ENCODE results near the gene OGFOD2. TPM values are rescaled to one million over a fixed set of nuclear protein-coding genes. Genes with fewer than 3 reads are reported as not detected.

Gene OGFOD2
- total and polyA plus RNA-seq, 2 of the 13 experiments (the other 11 are each of a cell fraction or from before 2014, with no cell fraction given) = 13.2 to 14.6 TPM

- TF ChIP-seq ZNF280D (CRISPR knock-in tag; IDR thresholded peaks at IDR 0.05) (peak; percentile 70; the same call in 1 of the 2 replicates), ZNF143 (CRISPR knock-in tag; IDR thresholded peaks at IDR 0.05) (0 out of 2 replicates have a peak, but pooled peaks have one; percentile 18), NAIF1 (CRISPR knock-in tag; IDR thresholded peaks at IDR 0.05; ENCODE audit: borderline replicate concordance) (no peak), PCBP1 (IDR thresholded peaks at IDR 0.05; ENCODE audit: borderline replicate concordance, low read depth, low read length) (no peak), GABPB1 (CRISPR knock-in tag; IDR thresholded peaks at IDR 0.05) (peak; percentile 91), ZNF282 (IDR thresholded peaks at IDR 0.05; ENCODE audit: partially characterized antibody) (no peak), ZNF670 (CRISPR knock-in tag; IDR thresholded peaks at IDR 0.05; ENCODE audit: borderline replicate concordance) (peak; percentile 75; the same call in 1 of the 2 replicates), JUN (CRISPR knock-in tag; IDR thresholded peaks at IDR 0.05) (no peak), CBX2 (IDR thresholded peaks at IDR 0.05; ENCODE audit: low read depth, low read length) (no peak), CBX2 (CRISPR knock-in tag; IDR thresholded peaks at IDR 0.05; ENCODE audit: low read depth) (no peak), ZNF512 (CRISPR knock-in tag; IDR thresholded peaks at IDR 0.05) (no peak), RBAK (CRISPR knock-in tag; IDR thresholded peaks at IDR 0.05) (no peak), GTF3A (CRISPR knock-in tag; conservative IDR thresholded peaks at IDR 0.05) (no peak), ETV6 (CRISPR knock-in tag; conservative IDR thresholded peaks at IDR 0.05) (peak; percentile 46; the same call in 1 of the 2 replicates), ZNF251 (CRISPR knock-in tag; IDR thresholded peaks at IDR 0.05) (0 out of 2 replicates have a peak, but pooled peaks have one; percentile 70), TARDBP (CRISPR knock-in tag; IDR thresholded peaks at IDR 0.05) (peak; percentile 88), ZBTB14 (CRISPR knock-in tag; IDR thresholded peaks at IDR 0.05) (0 out of 2 replicates have a peak, but pooled peaks have one; percentile 22), KAT8 (CRISPR knock-in tag; IDR thresholded peaks at IDR 0.05) (peak; percentile 86), ZNF430 (CRISPR knock-in tag; IDR thresholded peaks at IDR 0.05) (peak; percentile 58; the same call in 1 of the 2 replicates), TBL1XR1 (IDR thresholded peaks at IDR 0.05; ENCODE audit: borderline replicate concordance, low read length, partially characterized antibody) (peak; percentile 28), SRF (IDR thresholded peaks at IDR 0.05; ENCODE audit: low read depth, low read length) (no peak), ZSCAN25 (CRISPR knock-in tag; IDR thresholded peaks at IDR 0.05) (peak; percentile 71), ZC3H4 (CRISPR knock-in tag; IDR thresholded peaks at IDR 0.05; ENCODE audit: borderline replicate concordance) (no peak), ONECUT2 (CRISPR knock-in tag; IDR thresholded peaks at IDR 0.05) (no peak)
Measured at GRCh38 chr12:122984612-122985337, 9.7 kb downstream of the OGFOD2 start (continued).

All from HepG2 (cell line).